OCI-LY1 (cell line): ENCODE results near the gene CACFD1.

ENCODE experiments used
- H2AFZ ChIP-seq: fragments of 200-600 bp; sonication (generic), shearing (Covaris generic); 2 replicates; pipeline ENCODE4 v1.6.0; 2014; ENCODE audit warnings: antibody characterized with exemption, mild to moderate bottlenecking, low read length
- H3F3A ChIP-seq: fragments of 200-600 bp; sonication (generic), shearing (Covaris generic); 2 replicates; pipeline ENCODE4 v1.6.0; 2014; ENCODE audit warnings: mild to moderate bottlenecking, antibody characterized with exemption, low read length, moderate library complexity; ENCODE audit not compliant: insufficient read depth
- H3K27ac ChIP-seq: fragments of 200-600 bp; sonication (generic); 2 replicates; pipeline ENCODE4 v1.5.1; 2014; ENCODE audit warnings: low read length, mixed run types, mild to moderate bottlenecking, low read depth; ENCODE audit not compliant: poor library complexity, severe bottlenecking
- H3K27me3 ChIP-seq: fragments of 200-600 bp; sonication (generic); 2 replicates; pipeline ENCODE4 v1.6.0; 2014; ENCODE audit warnings: antibody characterized with exemption, mild to moderate bottlenecking, low read length, moderate library complexity; ENCODE audit not compliant: insufficient read depth
- H3K36me3 ChIP-seq: fragments of 200-600 bp; sonication (generic); 2 replicates; pipeline ENCODE4 v1.6.1; 2014; ENCODE audit warnings: mild to moderate bottlenecking, antibody characterized with exemption, low read length, moderate library complexity, mixed read lengths; ENCODE audit not compliant: insufficient read depth
- H3K4me1 ChIP-seq: fragments of 200-600 bp; sonication (generic); 2 replicates; pipeline ENCODE4 v1.5.1; 2014; ENCODE audit warnings: mild to moderate bottlenecking, low read length, moderate library complexity; ENCODE audit not compliant: insufficient read depth, severe bottlenecking
- H3K4me2 ChIP-seq: fragments of 200-600 bp; sonication (generic), shearing (Covaris generic); 2 replicates; pipeline ENCODE4 v1.6.1; 2014; ENCODE audit warnings: low read length
- H3K4me3 ChIP-seq: fragments of 200-600 bp; sonication (generic); 2 replicates; pipeline ENCODE4 v1.5.1; 2014; ENCODE audit warnings: low read length, low read depth, mild to moderate bottlenecking, mixed read lengths; ENCODE audit not compliant: poor library complexity, severe bottlenecking
- H3K79me2 ChIP-seq: fragments of 200-600 bp; shearing (Covaris generic); 2 replicates; pipeline ENCODE4 v1.6.1; 2016; ENCODE audit warnings: mixed run types, low read length, mixed read lengths; ENCODE audit not compliant: insufficient read depth
- H3K9ac ChIP-seq: fragments of 200-600 bp; sonication (generic), shearing (Covaris generic); 2 replicates; pipeline ENCODE4 v1.6.1; 2014; ENCODE audit warnings: mild to moderate bottlenecking, low read length, mixed read lengths
- H3K9me2 ChIP-seq: fragments of 200-600 bp; sonication (generic), shearing (Covaris generic); 2 replicates; pipeline ENCODE4 v1.6.1; 2014; ENCODE audit warnings: low read depth, mild to moderate bottlenecking, low read length, mixed read lengths
- H3K9me3 ChIP-seq: fragments of 200-600 bp; shearing (Covaris generic); 2 replicates; pipeline ENCODE4 v1.6.1; 2014; ENCODE audit warnings: low read length, mixed read lengths
- H4K20me1 ChIP-seq: fragments of 200-600 bp; sonication (generic), shearing (Covaris generic); 2 replicates; pipeline ENCODE4 v1.6.0; 2016; ENCODE audit warnings: mild to moderate bottlenecking, low read length; ENCODE audit not compliant: insufficient read depth
- CTCF ChIP-seq: fragments of 200-600 bp; sonication (generic), shearing (Covaris generic); IDR thresholded peaks from 2 replicates; pipeline ENCODE4 v1.5.1; 2017; ENCODE audit warnings: mild to moderate bottlenecking, antibody characterized with exemption, low read length, moderate library complexity, mixed read lengths
- EZH2 ChIP-seq: fragments of 200-600 bp; sonication (generic), shearing (Covaris generic); IDR thresholded peaks from 2 replicates; pipeline ENCODE4 v1.8.0; 2017; ENCODE audit warnings: borderline replicate concordance, mixed run types, mild to moderate bottlenecking, antibody characterized with exemption, low read length, moderate library complexity, mixed read lengths

The CACFD1 gene

GRCh38 chr9:133472753-133473378, 13.1 kb downstream of the CACFD1 start:
- H3K79me2 ChIP-seq: no peaks in the 10 kb centered on the region
- no peaks in the 10 kb centered on the region for H3F3A ChIP-seq
- H3K9me2 ChIP-seq: no peaks in the 10 kb centered on the region
- no peak overlapping the region for H3K9ac ChIP-seq
- H3K4me2 ChIP-seq: no peak overlapping the region
- no peaks in the 10 kb centered on the region for H3K9me3 ChIP-seq
- no peaks in the 10 kb centered on the region; the same call in 1 of the 2 replicates for H3K27me3 ChIP-seq
- TF ChIP-seq EZH2: no peak
- no peak for TF ChIP-seq CTCF
- H3K4me1 ChIP-seq: peaks cover 5% of the 10 kb centered on the region
- H3K36me3 ChIP-seq: peaks cover 25% of the 10 kb centered on the region
- no peaks in the 10 kb centered on the region for H4K20me1 ChIP-seq
- H3K27ac ChIP-seq: no peak overlapping the region
- no peak overlapping the region for H3K4me3 ChIP-seq
- H2AFZ ChIP-seq: no peak overlapping the region

GRCh38 chr9:133473743-133474142, 14.0 kb downstream of the CACFD1 start:
- H3K4me1 ChIP-seq: peaks cover 12% of the 10 kb centered on the region
- H3K27ac ChIP-seq: no peak overlapping the region
- no peak overlapping the region for H3K4me3 ChIP-seq

GRCh38 chr9:133474215-133474614, 14.4 kb downstream of the CACFD1 start:
- no peak overlapping the region for H3K27ac ChIP-seq
- H3K79me2 ChIP-seq: no peaks in the 10 kb centered on the region
- no peak overlapping the region for H3K4me2 ChIP-seq
- H3K4me1 ChIP-seq: peaks cover 13% of the 10 kb centered on the region
- TF ChIP-seq CTCF: no peak
- TF ChIP-seq EZH2: no peak
- no peak overlapping the region for H3K9ac ChIP-seq
- no peaks in the 10 kb centered on the region for H3K9me2 ChIP-seq
- no peaks in the 10 kb centered on the region for H4K20me1 ChIP-seq
- peaks cover 25% of the 10 kb centered on the region for H3K36me3 ChIP-seq
- no peak overlapping the region for H2AFZ ChIP-seq
- no peaks in the 10 kb centered on the region for H3K27me3 ChIP-seq
- no peak overlapping the region for H3K4me3 ChIP-seq
- no peaks in the 10 kb centered on the region for H3K9me3 ChIP-seq
- no peaks in the 10 kb centered on the region for H3F3A ChIP-seq

More at GRCh38 chr9:133473743-133474142, 14.0 kb downstream of the CACFD1 start:
- no peak overlapping the region for H3K9ac ChIP-seq
- no peaks in the 10 kb centered on the region for H4K20me1 ChIP-seq
- TF ChIP-seq CTCF (no peak), EZH2 (no peak)
- H3F3A ChIP-seq: no peaks in the 10 kb centered on the region
- no peaks in the 10 kb centered on the region for H3K9me3 ChIP-seq
- no peaks in the 10 kb centered on the region for H3K9me2 ChIP-seq
- H3K27me3 ChIP-seq: no peaks in the 10 kb centered on the region
- no peak overlapping the region for H3K4me2 ChIP-seq
- peaks cover 25% of the 10 kb centered on the region for H3K36me3 ChIP-seq
- H3K79me2 ChIP-seq: no peaks in the 10 kb centered on the region
- no peak overlapping the region for H2AFZ ChIP-seq
